Body of pancreas (tissue), 4 donors: Measurements from ENCODE around the gene RASD1. TPM values are rescaled to one million over a fixed set of nuclear protein-coding genes. Genes with fewer than 3 reads are reported as not detected.

Experiments used
- ATAC-seq: fragments of 150-250 bp; one replicate; pipeline ENCODE4 v1.9.1; 2016
- DNase-seq, 4 donors: peaks; one replicate each; pipeline ENCODE4 v3.0.0-alpha.2; 2019
- H3K27ac ChIP-seq, 4 donors: fragments of 200-600 bp; sonication (generic); 1 replicate in 3 of 4; 2 replicates in 1 of 4; pipeline versions ENCODE4 v1.5.1 to v1.6.1; 2016 to 2019; ENCODE audit warnings: mild to moderate bottlenecking in 1 of 4, mixed read lengths in 1 of 4, moderate library complexity in 1 of 4
- H3K27me3 ChIP-seq, 2 donors: fragments of 200-600 bp; sonication (generic); one replicate each; pipeline ENCODE4 v1.6.0; 2016; ENCODE audit warnings: mild to moderate bottlenecking in 1 of 2
- H3K36me3 ChIP-seq, 2 donors: fragments of 200-600 bp; sonication (generic); replicated peaks in 1 of 2; 2 replicates each; pipeline ENCODE4 v1.5.1; 2016; ENCODE audit warnings: low read depth in 2 of 2; ENCODE audit not compliant: insufficient read depth in 1 of 2
- H3K4me1 ChIP-seq: fragments of 200-600 bp; sonication (generic); one replicate; pipeline ENCODE4 v1.6.0; 2016
- H3K4me3 ChIP-seq, 2 donors: fragments of 200-600 bp; sonication (generic); 1 replicate in 1 of 2; 2 replicates in 1 of 2; pipeline ENCODE4 v1.5.1; 2016 to 2019
- H3K9me3 ChIP-seq, 3 donors: fragments of 200-600 bp; sonication (generic); 1 replicate in 2 of 3; 2 replicates in 1 of 3; pipeline ENCODE4 v1.5.1; 2016
- CTCF ChIP-seq, 7 experiments: fragments of 450-650 bp in 4 of 7; fragments of 200-600 bp in 3 of 7; sonication (generic) in 3 of 7; IDR thresholded peaks; one replicate each; pipeline ENCODE4 v1.5.1; 2016 to 2019; ENCODE audit warnings: antibody characterized with exemption in 7 of 7
- POLR2A ChIP-seq, 3 donors: fragments of 450-650 bp; IDR thresholded peaks; one replicate each; pipeline ENCODE4 v1.6.1; 2016; ENCODE audit warnings: antibody characterized with exemption in 3 of 3, mild to moderate bottlenecking in 2 of 3
- WGBS, 2 donors: methylation state at CpG; one replicate each; pipeline ENCODE4 v1.1.5; 2017; 5-methylcytosine and 5-hydroxymethylcytosine counted together
- intact Hi-C: fragments of 100-400 bp; cut with DNase I; formaldehyde crosslinking; loops from one replicate; pipeline ENCODE4 v1.15.1; 2023
- total RNA-seq, 2 donors: library from RNA; depleted of rRNA; stranded (reverse); fragments of >200 nt; gene quantifications; one replicate each; pipeline ENCODE4 v1.1.0, GENCODE V29; 2016

RASD1 gene
- total RNA-seq, 2 donors from 2014 or later: 17.6 to 58.0 TPM

- no peak overlapping the region for H3K4me3 ChIP-seq
- intact Hi-C loops: loop anchor here (5.0 kb wide), 1 partner anchor 131 kb away; no protein-coding TSS in a partner anchor
- H3K4me1 ChIP-seq: peaks cover 27% of the 10 kb centered on the region
- peaks cover 4 to 6% of the 10 kb centered on the region in 2 donors for H3K36me3 ChIP-seq
- TF ChIP-seq CTCF (IDR thresholded peaks at IDR 0.05) (no peak), POLR2A (IDR thresholded peaks at IDR 0.05) (peak in 1 of 3 donors; percentile 44)
- H3K27me3 ChIP-seq: no peaks in the 10 kb centered on the region
- peak overlapping the region in 2 of 4 donors; percentile 19 to 28 for H3K27ac ChIP-seq
- no peak for DNase-seq
- no peaks in the 10 kb centered on the region for H3K9me3 ChIP-seq
- ATAC-seq: no peak
- WGBS, 2 donors: 73 to 76% methylated on average over 14 of the region's 15 CpGs
These were observed 2.8 kb downstream of the RASD1 start for GRCh38 chr17:17493249-17493985.

- DNase-seq (no peak), ATAC-seq (no peak)
- peaks cover 4 to 12% of the 10 kb centered on the region in 2 donors for H3K36me3 ChIP-seq
- H3K27ac ChIP-seq: no peak overlapping the region
- intact Hi-C loops: loop anchor here (5.0 kb wide), 1 partner anchor 130 kb away; no protein-coding TSS in a partner anchor
- no peak for TF ChIP-seq CTCF (IDR thresholded peaks at IDR 0.05)
- no peak for TF ChIP-seq POLR2A (IDR thresholded peaks at IDR 0.05)
- WGBS, 2 donors: 86 to 89% methylated on average over 9 of the region's 9 CpGs
- H3K4me3 ChIP-seq: no peak overlapping the region
- no peaks in the 10 kb centered on the region for H3K27me3 ChIP-seq
- H3K9me3 ChIP-seq: no peaks in the 10 kb centered on the region
- H3K4me1 ChIP-seq: peaks cover 27% of the 10 kb centered on the region
These were observed 3.6 kb downstream of the RASD1 start for GRCh38 chr17:17492571-17492970.

- no peak for TF ChIP-seq POLR2A (IDR thresholded peaks at IDR 0.05)
- TF ChIP-seq CTCF (IDR thresholded peaks at IDR 0.05): no peak
- 86 to 91% methylated on average over 11 of the region's 11 CpGs for WGBS, 2 donors
- no peak for ATAC-seq
- Histone ChIP-seq H3K27ac (no peak overlapping the region), H3K4me1 (peaks cover 25% of the 10 kb centered on the region), H3K36me3 (peaks cover 4 to 14% of the 10 kb centered on the region in 2 donors), H3K9me3 (no peaks in the 10 kb centered on the region), H3K27me3 (no peaks in the 10 kb centered on the region), H3K4me3 (no peak overlapping the region)
- no peak for DNase-seq
- intact Hi-C loops: loop anchor here (5.0 kb wide), 1 partner anchor 130 kb away; no protein-coding TSS in a partner anchor
These were observed 4.1 kb downstream of the RASD1 start for GRCh38 chr17:17492085-17492484.

GRCh38 chr17:17491546-17491988, 4.6 kb downstream of the RASD1 start:
- no peaks in the 10 kb centered on the region for H3K9me3 ChIP-seq
- H3K36me3 ChIP-seq: peaks cover 4 to 14% of the 10 kb centered on the region in 2 donors
- DNase-seq (no peak), ATAC-seq (no peak)
- TF ChIP-seq CTCF (IDR thresholded peaks at IDR 0.05) (no peak), POLR2A (IDR thresholded peaks at IDR 0.05) (no peak)
- H3K4me3 ChIP-seq: no peak overlapping the region
- H3K27me3 ChIP-seq: no peaks in the 10 kb centered on the region
- intact Hi-C loops: loop anchor here (5.0 kb wide), 1 partner anchor 129 kb away; no protein-coding TSS in a partner anchor
- 89 to 95% methylated on average over 15 to 17 of the region's 17 CpGs for WGBS, 2 donors
- no peak overlapping the region for H3K27ac ChIP-seq
- peaks cover 20% of the 10 kb centered on the region for H3K4me1 ChIP-seq
